ENCODE data around the gene ZC3H10.

GRCh38 chr12:56145217-56145616 is 27.2 kb downstream of the ZC3H10 start:
- TF ChIP-seq CTCF (IDR thresholded peaks at IDR 0.05) (no peak), POLR2A (IDR thresholded peaks at IDR 0.05) (no peak), POLR2AphosphoS5 (IDR thresholded peaks at IDR 0.05) (no peak)

Measured in upper lobe of left lung (tissue), 4 donors.